Left lung (tissue), 10 donors: Measurements from ENCODE around the gene NDUFB4. TPM values are rescaled to one million over a fixed set of nuclear protein-coding genes. Genes with fewer than 3 reads are reported as not detected.

Source experiments
- ATAC-seq: fragments of 200-7000 bp; cut with Tn5 transposase; one replicate; pipeline ENCODE4 v1.9.1; 2020; ENCODE audit warnings: moderate library complexity
- DNase-seq, 4 donors: peaks; one replicate each; pipeline ENCODE4 v3.0.0-alpha.2; 2013 to 2020
- H3K27ac ChIP-seq, 2 donors: fragments of 200-600 bp; sonication (generic) in 1 of 2; one replicate each; pipeline versions ENCODE4 v1.5.0 to v1.8.0; 2020 to 2021
- H3K27me3 ChIP-seq, 2 donors: fragments of 200-600 bp; sonication (generic) in 1 of 2; one replicate each; pipeline versions ENCODE4 v1.5.0 to v1.8.0; 2020 to 2021
- H3K36me3 ChIP-seq, 2 donors: fragments of 200-600 bp; sonication (generic) in 1 of 2; one replicate each; pipeline versions ENCODE4 v1.5.0 to v1.8.0; 2020 to 2021
- H3K4me1 ChIP-seq, 2 donors: fragments of 200-600 bp; one replicate each; pipeline ENCODE4 v1.8.0; 2021
- H3K4me3 ChIP-seq, 2 donors: fragments of 200-600 bp; sonication (generic) in 1 of 2; one replicate each; pipeline versions ENCODE4 v1.5.0 to v1.8.0; 2020 to 2021; ENCODE audit warnings: mild to moderate bottlenecking in 1 of 2
- H3K9me3 ChIP-seq, 2 donors: fragments of 200-600 bp; sonication (generic) in 1 of 2; one replicate each; pipeline versions ENCODE4 v1.5.0 to v1.8.0; 2020 to 2021
- CTCF ChIP-seq, 2 donors: fragments of 200-600 bp; sonication (generic) in 1 of 2; IDR thresholded peaks; one replicate each; pipeline versions ENCODE4 v1.5.0 to v1.8.0; 2021; ENCODE audit warnings: antibody characterized with exemption in 2 of 2
- intact Hi-C, 2 donors: fragments of 100-400 bp; cut with DNase I; formaldehyde crosslinking; loops; one replicate each; pipeline versions ENCODE4 v1.11.2 to v1.14.2; 2022
- polyA plus RNA-seq, 6 donors: library from polyadenylated mRNA; unstranded; fragments of 120-200 nt; gene quantifications; one replicate each; pipeline ENCODE4 v1.2.1, GENCODE V29; 2013; ENCODE audit not compliant: insufficient read length in 6 of 6
- total RNA-seq, 2 donors: library from RNA; stranded (reverse); fragmentation: NEBNext Ultra II Directional; extraction: Animal tissue kit (Norgen Biotek cat#: 25700); gene quantifications; one replicate each; pipeline ENCODE4 v1.2.1, GENCODE V29; 2021
- donor health status: DM: no; HTN: yes; CAD: no.
- donor health status: DM: no; HTN: no; CAD: no.

Gene NDUFB4
- total and polyA plus RNA-seq, 8 donors = 90.4 to 170 (median 156) TPM

GRCh38 chr3:120569222-120570057 lies 26.7 kb upstream of the NDUFB4 start:
- DNase-seq = no peak
- no peak overlapping the region for H3K4me3 ChIP-seq
- ATAC-seq = no peak
- intact Hi-C loops = no loop called here
- H3K27me3 ChIP-seq = no peaks in the 10 kb centered on the region
- H3K4me1 ChIP-seq = peaks cover 3 to 4% of the 10 kb centered on the region in 2 donors
- TF ChIP-seq CTCF (IDR thresholded peaks at IDR 0.05) = no peak
- H3K27ac ChIP-seq = no peak overlapping the region
- H3K36me3 ChIP-seq = no peaks in the 10 kb centered on the region
- H3K9me3 ChIP-seq = no peaks in the 10 kb centered on the region

- intact Hi-C loops = no loop called here
These were observed 24.1 kb upstream of the NDUFB4 start for GRCh38 chr3:120572027-120572426.

GRCh38 chr3:120587332-120587975 lies 8.7 kb upstream of the NDUFB4 start:
- no peak for DNase-seq
- Histone ChIP-seq H3K36me3 (no peaks in the 10 kb centered on the region), H3K4me1 (no peaks in the 10 kb centered on the region), H3K27ac (no peak overlapping the region), H3K9me3 (no peaks in the 10 kb centered on the region), H3K27me3 (no peaks in the 10 kb centered on the region), H3K4me3 (no peak overlapping the region)
- intact Hi-C loops = no loop called here
- ATAC-seq = no peak
- no peak for TF ChIP-seq CTCF (IDR thresholded peaks at IDR 0.05)

More at GRCh38 chr3:120572027-120572426, 24.1 kb upstream of the NDUFB4 start:
- no peaks in the 10 kb centered on the region for H3K27me3 ChIP-seq
- ATAC-seq (no peak), DNase-seq (no peak)
- peaks cover 3 to 4% of the 10 kb centered on the region in 2 donors for H3K4me1 ChIP-seq
- no peak overlapping the region for H3K4me3 ChIP-seq
- no peak overlapping the region for H3K27ac ChIP-seq
- H3K36me3 ChIP-seq = no peaks in the 10 kb centered on the region
- H3K9me3 ChIP-seq = no peaks in the 10 kb centered on the region
- no peak for TF ChIP-seq CTCF (IDR thresholded peaks at IDR 0.05)

GRCh38 chr3:120595788-120596115 lies 384 bp upstream of the NDUFB4 start:
- H3K36me3 ChIP-seq = peaks cover 0 to 19% of the 10 kb centered on the region in 2 donors
- H3K4me1 ChIP-seq = peaks cover 13 to 36% of the 10 kb centered on the region in 2 donors
- intact Hi-C loops = no loop called here
- DNase-seq (no peak), ATAC-seq (no peak)
- H3K27me3 ChIP-seq = no peaks in the 10 kb centered on the region
- H3K27ac ChIP-seq = peak overlapping the region; percentile 55 to 85
- H3K9me3 ChIP-seq = no peaks in the 10 kb centered on the region
- peak overlapping the region; percentile 64 to 74 for H3K4me3 ChIP-seq
- TF ChIP-seq CTCF (IDR thresholded peaks at IDR 0.05) = no peak

- Histone ChIP-seq H3K4me3 (peak overlapping the region; percentile 64 to 74), H3K36me3 (peaks cover 0 to 30% of the 10 kb centered on the region in 2 donors), H3K9me3 (no peaks in the 10 kb centered on the region), H3K27ac (peak overlapping the region; percentile 85 to 93), H3K4me1 (peaks cover 13 to 36% of the 10 kb centered on the region in 2 donors), H3K27me3 (no peaks in the 10 kb centered on the region)
- no peak for TF ChIP-seq CTCF (IDR thresholded peaks at IDR 0.05)
- no peak for DNase-seq
- intact Hi-C loops = no loop called here
- no peak for ATAC-seq
These were observed 702 bp downstream of the NDUFB4 start for GRCh38 chr3:120596853-120597223.
